GM21447 (cell line): ENCODE results near the gene ALDH1B1.
"Not testable (repeated sequence)": the region's sequence is repeated elsewhere in the genome, so short reads cannot be mapped to it uniquely, and the experiment has no call there.

ENCODE experiments used
- ATAC-seq: cut with Tn5 transposase; IDR thresholded peaks from one replicate; pipeline ENCODE4 v1.9.1; 2021; ENCODE audit not compliant: unreplicated experiment

The ALDH1B1 gene

GRCh38 chr9:38360839-38361472 lies 31.5 kb upstream of the ALDH1B1 start:
- no peak for ATAC-seq

GRCh38 chr9:38361473-38361850 lies 31.0 kb upstream of the ALDH1B1 start:
- ATAC-seq = no peak

- peak; percentile 53 for ATAC-seq
Observed at GRCh38 chr9:38362852-38363588, 29.5 kb upstream of the ALDH1B1 start.

DNA sequence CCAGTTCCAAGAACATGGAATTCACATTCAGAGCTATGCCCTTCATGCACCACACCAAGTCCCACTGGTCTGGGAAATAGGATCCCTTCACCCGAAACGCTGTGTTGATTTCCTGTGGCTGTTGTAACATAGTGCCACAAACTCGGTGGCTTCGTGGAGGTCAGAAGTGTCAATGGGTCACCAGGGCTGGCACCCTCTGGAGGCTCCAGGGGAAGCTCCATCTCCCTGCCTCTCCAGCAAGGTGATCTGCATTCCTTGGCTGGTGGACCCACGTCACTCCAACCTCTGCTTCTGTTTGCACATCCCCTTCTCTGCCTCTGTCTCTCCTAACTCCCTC lies 28.9 kb upstream of the ALDH1B1 start:
- no peak for ATAC-seq

GRCh38 chr9:38367898-38368297 lies 24.6 kb upstream of the ALDH1B1 start:
- ATAC-seq = no peak

DNA sequence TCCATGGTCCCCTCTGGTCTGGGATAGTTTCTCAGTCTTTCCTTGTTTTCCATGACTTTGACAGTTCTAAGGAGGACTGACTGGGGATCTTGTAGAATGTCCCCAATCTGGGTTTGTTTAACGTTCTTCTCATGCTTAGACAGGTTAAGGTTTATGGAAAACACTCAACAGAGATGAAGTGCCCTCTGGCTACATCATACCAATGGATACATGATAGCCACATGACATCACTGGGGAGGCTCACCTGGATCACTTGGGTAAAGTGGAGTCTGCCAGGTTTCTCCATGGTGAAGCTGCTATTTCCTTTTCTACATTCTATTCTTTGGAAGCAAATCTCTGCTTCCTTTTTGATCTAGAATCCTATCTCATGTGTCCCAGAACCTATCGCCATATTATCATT lies 23.8 kb upstream of the ALDH1B1 start:
- no peak for ATAC-seq

DNA sequence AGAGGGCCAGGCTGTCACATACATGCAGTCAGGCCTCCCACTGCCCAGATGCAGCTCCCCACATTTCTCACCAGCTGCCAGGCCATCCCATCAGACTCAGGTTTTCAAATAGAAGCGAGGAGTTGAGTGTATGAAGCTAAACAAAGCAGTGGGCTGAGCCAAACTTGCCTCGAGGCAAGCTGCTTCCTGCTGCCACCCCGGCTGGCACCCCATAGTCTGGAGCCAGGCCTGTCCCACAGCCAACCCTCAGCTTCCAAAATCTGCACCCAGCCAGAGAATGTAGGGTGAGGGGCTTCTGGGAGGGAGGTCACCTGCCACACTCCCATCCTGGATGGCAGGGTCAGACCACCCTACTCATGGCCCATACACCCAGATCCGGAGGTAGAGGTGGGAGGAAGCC lies 22.3 kb upstream of the ALDH1B1 start:
- ATAC-seq = no peak

- ATAC-seq = peak; percentile 57
Observed at GRCh38 chr9:38371495-38371894, 21.0 kb upstream of the ALDH1B1 start.

DNA sequence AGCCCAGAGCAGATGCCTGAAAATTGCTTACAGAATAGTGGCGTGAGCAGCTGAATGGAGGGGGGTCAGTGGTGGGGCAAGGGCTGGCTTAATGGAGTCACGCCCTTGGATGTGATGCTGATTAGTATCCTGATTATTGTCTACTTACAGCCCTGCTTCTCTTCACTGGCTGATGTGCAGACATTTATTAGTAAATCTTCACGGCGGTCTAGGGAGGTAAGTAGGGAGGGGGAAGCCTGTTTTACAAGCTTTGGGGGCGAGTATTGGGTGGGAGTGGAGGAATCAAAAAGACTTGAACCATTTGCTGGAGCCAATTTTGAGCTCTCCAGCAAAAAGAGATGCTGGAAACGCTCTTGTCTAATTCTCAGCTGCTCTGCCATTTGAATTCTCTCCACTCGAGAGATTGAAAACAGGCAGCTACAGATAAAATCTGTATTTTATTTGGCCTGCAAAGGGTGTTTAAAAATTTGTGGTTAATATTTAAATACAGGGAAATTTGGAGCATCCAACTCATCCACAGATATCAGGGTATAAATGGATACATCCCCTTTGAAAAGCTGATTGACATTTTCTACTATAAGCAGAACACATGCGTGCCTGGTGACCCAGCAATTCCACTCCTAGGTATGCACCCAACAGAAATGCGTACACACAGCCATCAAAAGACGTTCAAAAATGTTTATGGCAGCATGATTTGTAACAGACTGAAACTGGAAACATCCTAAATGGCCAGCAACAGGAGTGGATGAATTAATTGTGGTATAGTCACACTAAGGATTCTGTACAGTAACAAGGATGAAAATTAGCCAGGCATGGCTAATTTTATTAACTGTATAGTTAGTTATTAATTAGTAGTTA lies 19.5 kb upstream of the ALDH1B1 start:
- no peak for ATAC-seq

DNA sequence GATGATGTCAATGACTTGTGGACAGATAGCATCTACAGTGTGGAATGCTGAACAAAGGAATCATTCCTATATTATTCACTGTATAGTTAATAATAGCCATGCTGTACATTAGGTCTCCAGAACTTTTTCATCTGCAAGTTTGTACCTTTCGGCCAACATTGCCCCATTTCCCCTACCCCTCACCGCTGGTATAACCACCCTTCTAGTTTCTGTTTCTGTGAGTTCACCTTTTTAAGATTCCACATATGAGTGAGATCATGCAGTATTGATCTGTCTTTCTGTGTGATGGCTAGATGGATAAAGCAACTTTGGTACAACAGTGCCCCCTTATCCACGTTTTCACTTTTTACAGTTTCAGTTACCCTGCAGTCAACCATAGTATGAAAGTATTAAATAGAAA lies 18.8 kb upstream of the ALDH1B1 start:
- ATAC-seq = no peak

GRCh38 chr9:38374847-38375571 lies 17.5 kb upstream of the ALDH1B1 start:
- ATAC-seq = no peak

GRCh38 chr9:38375572-38375963 lies 16.9 kb upstream of the ALDH1B1 start:
- no peak for ATAC-seq

DNA sequence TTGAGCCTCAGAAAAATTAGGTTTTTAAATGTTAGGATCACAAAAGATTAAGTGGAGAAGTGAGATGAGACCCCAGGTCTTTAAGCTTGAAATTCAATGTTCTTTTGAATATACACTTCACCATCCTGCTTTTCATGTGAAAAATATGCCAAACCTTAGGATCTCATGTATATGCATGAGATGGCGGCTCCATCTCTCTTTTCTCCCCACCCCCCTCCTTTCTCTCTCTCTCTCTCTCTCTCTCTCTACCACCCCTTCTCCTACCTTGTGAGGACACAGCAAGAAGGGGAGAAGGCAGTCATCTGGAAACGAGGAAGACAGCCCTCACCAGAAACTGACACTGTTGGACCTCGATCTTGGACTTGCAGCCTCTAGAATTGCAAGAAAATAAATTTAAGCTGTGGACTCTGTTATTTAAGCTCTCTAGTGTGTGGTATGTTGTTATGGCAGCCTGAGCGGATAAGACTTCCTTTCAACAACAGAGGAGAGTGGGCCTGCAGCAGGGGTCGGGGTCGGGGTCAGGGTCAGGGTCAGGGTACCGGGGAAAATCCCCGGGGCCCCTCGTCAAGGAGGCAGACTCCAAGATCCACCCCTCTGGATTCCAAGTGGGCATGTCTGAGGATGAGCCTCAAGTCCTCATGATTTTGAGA lies 16.4 kb upstream of the ALDH1B1 start:
- no peak for ATAC-seq

DNA sequence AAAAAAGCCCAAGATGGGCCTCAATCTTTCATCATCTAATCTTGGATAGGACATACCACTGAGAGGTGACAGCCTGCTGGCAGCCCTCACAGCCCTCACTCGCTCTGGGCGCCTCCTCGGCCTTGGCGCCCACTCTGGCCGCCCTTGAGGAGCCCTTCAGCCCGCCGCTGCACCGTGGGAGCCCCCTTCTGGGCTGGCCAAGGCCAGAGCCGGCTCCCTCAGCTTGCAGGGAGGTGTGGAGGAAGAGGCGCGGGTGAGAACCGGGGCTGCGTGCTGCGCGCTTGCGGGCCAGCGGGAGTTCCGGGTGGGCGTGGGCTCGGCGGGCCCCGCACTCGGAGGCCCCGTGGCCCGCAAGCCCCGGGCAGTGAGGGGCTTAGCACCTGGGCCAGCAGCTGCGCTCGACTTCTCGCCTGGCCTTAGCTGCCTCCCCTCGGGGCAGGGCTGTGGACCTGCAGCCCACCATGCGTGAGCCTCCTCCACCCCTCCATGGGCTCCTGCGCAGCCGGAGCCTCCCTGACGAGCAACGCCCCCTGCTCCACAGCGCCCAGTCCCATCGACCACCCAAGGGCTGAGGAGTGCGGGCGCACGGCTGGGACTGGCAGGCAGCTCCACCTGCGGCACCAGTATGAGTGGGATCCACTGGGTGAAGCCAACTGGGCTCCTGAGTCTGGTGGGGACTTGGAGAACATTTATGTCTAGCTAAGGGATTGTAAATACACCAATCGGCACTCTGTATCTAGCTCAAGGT lies 15.0 kb upstream of the ALDH1B1 start:
- ATAC-seq = not testable (repeated sequence)

DNA sequence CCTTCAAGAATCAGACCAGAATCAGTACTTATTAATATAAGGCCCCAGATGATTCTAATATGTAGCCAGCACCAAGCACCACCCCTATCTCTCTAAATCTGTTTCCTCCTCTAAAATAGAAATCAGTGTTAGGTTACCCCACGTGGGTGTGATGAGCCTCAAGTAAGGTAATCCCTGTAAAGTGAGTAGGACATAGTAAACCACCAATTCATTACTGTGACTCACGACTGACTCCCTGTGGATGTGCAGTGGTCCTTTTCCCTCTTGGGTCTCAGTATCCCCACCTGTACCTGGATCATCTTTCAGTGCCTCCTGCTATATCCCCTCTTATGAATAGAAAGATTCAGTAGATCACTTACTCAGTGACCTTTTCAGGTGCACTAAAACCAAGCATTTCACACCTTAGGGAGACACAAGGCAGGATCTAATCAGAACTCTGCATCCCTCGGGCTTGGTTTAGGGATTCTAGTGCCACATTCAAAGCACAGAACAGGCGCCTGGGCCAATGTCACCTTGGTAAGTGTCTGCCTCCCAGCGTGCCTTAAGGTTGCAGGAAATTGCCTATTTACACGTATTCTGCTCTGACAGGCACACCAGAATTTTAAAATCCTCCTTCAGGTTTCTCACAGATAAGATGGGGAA lies 12.2 kb upstream of the ALDH1B1 start:
- no peak for ATAC-seq

GRCh38 chr9:38380872-38381534 lies 11.5 kb upstream of the ALDH1B1 start:
- no peak for ATAC-seq

- ATAC-seq = no peak
Observed at GRCh38 chr9:38382141-38382540, 10.4 kb upstream of the ALDH1B1 start.

- no peak for ATAC-seq
Observed at GRCh38 chr9:38384990-38385848, 7.3 kb upstream of the ALDH1B1 start.
